ENCODE data around the gene LSM14A.

- TF ChIP-seq CTCF (IDR thresholded peaks at IDR 0.05): peak; percentile 50 to 72 (median 67)
- TF ChIP-seq POLR2AphosphoS5 (IDR thresholded peaks at IDR 0.05): no peak
- TF ChIP-seq POLR2A (IDR thresholded peaks at IDR 0.05): no peak
These were observed 26.5 kb upstream of the LSM14A start for GRCh38 chr19:34145741-34146202.

All from breast epithelium (tissue), 3 donors.